ENCODE data around the gene WFIKKN1. TPM values are rescaled to one million over a fixed set of nuclear protein-coding genes. Genes with fewer than 3 reads are reported as not detected.

WFIKKN1 gene
- total and polyA plus RNA-seq, 2 donors (not counting 1 experiment from before 2014, with no cell fraction given): 0.64 to 0.84 TPM

- POLR2A ChIA-PET: interaction anchor here (0.7 to 1.6 kb wide), 2 partner anchors 17 to 30 kb away, joined by 3 to 4 read pairs; partner anchors contain the start of gene JMJD8
- peak overlapping the region; percentile 41 to 79 for H3K27ac ChIP-seq (ENCODE audit: low read length in 2 of 2)
- peaks cover 0 to 21% of the 10 kb centered on the region in 2 experiments for H3K36me3 ChIP-seq (replicated peaks in 1 of 2; ENCODE audit: control extremely low read depth in 1 of 2, control insufficient read depth in 1 of 2, extremely low read depth in 1 of 2, insufficient read depth in 2 of 2, low read length in 1 of 2)
- peak overlapping the region; percentile 94 for H2AFZ ChIP-seq (ENCODE audit: insufficient read depth, low read depth, low read length, poor library complexity, severe bottlenecking)
- peak overlapping the region; percentile 92 for H3K27ac Mint-ChIP-seq
- peak overlapping the region in 4 of 5 experiments; percentile 10 to 84 (median 76) for H3K4me3 ChIP-seq (ENCODE audit: control extremely low read depth in 1 of 5, extremely low read depth in 1 of 5, insufficient read depth in 1 of 5, low read depth in 2 of 5, low read length in 4 of 5)
- no peak for TF ChIP-seq EZH2 (IDR thresholded peaks at IDR 0.05; ENCODE audit: borderline replicate concordance, insufficient read depth, low read depth, low read length, poor library complexity, severe bottlenecking)
- TF ChIP-seq, protein P1, sequence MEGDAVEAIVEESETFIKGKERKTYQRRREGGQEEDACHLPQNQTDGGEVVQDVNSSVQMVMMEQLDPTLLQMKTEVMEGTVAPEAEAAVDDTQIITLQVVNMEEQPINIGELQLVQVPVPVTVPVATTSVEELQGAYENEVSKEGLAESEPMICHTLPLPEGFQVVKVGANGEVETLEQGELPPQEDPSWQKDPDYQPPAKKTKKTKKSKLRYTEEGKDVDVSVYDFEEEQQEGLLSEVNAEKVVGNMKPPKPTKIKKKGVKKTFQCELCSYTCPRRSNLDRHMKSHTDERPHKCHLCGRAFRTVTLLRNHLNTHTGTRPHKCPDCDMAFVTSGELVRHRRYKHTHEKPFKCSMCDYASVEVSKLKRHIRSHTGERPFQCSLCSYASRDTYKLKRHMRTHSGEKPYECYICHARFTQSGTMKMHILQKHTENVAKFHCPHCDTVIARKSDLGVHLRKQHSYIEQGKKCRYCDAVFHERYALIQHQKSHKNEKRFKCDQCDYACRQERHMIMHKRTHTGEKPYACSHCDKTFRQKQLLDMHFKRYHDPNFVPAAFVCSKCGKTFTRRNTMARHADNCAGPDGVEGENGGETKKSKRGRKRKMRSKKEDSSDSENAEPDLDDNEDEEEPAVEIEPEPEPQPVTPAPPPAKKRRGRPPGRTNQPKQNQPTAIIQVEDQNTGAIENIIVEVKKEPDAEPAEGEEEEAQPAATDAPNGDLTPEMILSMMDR (IDR thresholded peaks at IDR 0.05): no peak
- ATAC-seq (ENCODE audit: low read depth) (no peak), DNase-seq (no peak)
- no peaks in the 10 kb centered on the region for H3K9me3 Mint-ChIP-seq (ENCODE audit: insufficient read depth)
- H4K20me1 ChIP-seq (ENCODE audit: control insufficient read depth, insufficient read depth, low read length, poor library complexity, severe bottlenecking): peaks cover 31% of the 10 kb centered on the region
- peak overlapping the region; percentile 91 for H3K9ac ChIP-seq (ENCODE audit: low read length)
- peaks cover 5% of the 10 kb centered on the region for H3K79me2 ChIP-seq (ENCODE audit: control insufficient read depth, insufficient read depth, low read length)
- H3K4me3 Mint-ChIP-seq: peak overlapping the region; percentile 86
- peak overlapping the region; percentile 99 for H3K4me2 ChIP-seq (replicated peaks; ENCODE audit: low read depth, low read length, poor library complexity, severe bottlenecking)
- H3K4me1 Mint-ChIP-seq: peaks cover 12% of the 10 kb centered on the region
- peaks cover 15 to 25% of the 10 kb centered on the region in 2 donors for H3K4me1 ChIP-seq (ENCODE audit: control insufficient read depth in 2 of 2, insufficient read depth in 2 of 2, low read length in 2 of 2)
- intact Hi-C loops (cut with micrococcal nuclease): loop anchor here (1.0 to 5.0 kb wide), 3 partner anchors 18 to 275 kb away; partner anchors contain the start of gene WDR90
- WGBS (ENCODE audit: insufficient coverage): 93% methylated on average over 21 of the region's 22 CpGs
- no peaks in the 10 kb centered on the region for H3K27me3 Mint-ChIP-seq
- H3K9me3 ChIP-seq (ENCODE audit: control extremely low read depth in 1 of 3, control insufficient read depth in 2 of 3, insufficient read depth in 1 of 3, low read length in 2 of 3): no peaks in the 10 kb centered on the region
- H3K27me3 ChIP-seq (replicated peaks in 1 of 4; ENCODE audit: control extremely low read depth in 1 of 4, control insufficient read depth in 3 of 4, insufficient read depth in 4 of 4, low read length in 3 of 4): no peaks in the 10 kb centered on the region
- CTCF ChIA-PET: interaction anchor here (0.6 to 2.4 kb wide), 2 partner anchors 14 to 484 kb away, joined by 3 to 7 read pairs; no protein-coding TSS in a partner anchor
Observed at GRCh38 chr16:667113-667779, 36.5 kb downstream of the WFIKKN1 start.

All from B cell (primary cell).